HG03097 (cell line): ENCODE data around the gene OR10V1.

ENCODE experiments used
- ATAC-seq: cut with Tn5 transposase; IDR thresholded peaks from one replicate; pipeline ENCODE4 v1.9.1; 2021; ENCODE audit not compliant: unreplicated experiment, low FRiP score

OR10V1 gene

GRCh38 chr11:59713745-59714144 lies at the start of gene OR10V1:
TSS of gene OR10V1 (minus strand) at chr11:59713845. CDS start at chr11:59713845, 0 bp downstream.
- ATAC-seq = no peak

GRCh38 chr11:59761993-59762392 lies 48.3 kb upstream of the OR10V1 start:
- no peak for ATAC-seq

- no peak for ATAC-seq
These were observed 47.1 kb upstream of the OR10V1 start for GRCh38 chr11:59760771-59761170.

GRCh38 chr11:59759900-59760299 lies 46.3 kb upstream of the OR10V1 start:
- no peak for ATAC-seq

GRCh38 chr11:59758401-59759037 lies 44.9 kb upstream of the OR10V1 start:
- ATAC-seq = no peak

- ATAC-seq = no peak
These were observed 43.2 kb upstream of the OR10V1 start for GRCh38 chr11:59756845-59757244.

GRCh38 chr11:59756558-59756840 lies 42.9 kb upstream of the OR10V1 start:
- ATAC-seq = no peak

- no peak for ATAC-seq
These were observed 42.3 kb upstream of the OR10V1 start for GRCh38 chr11:59755701-59756557.

- peak; percentile 49 for ATAC-seq
These were observed 41.4 kb upstream of the OR10V1 start, which contains the start of gene STX3 for GRCh38 chr11:59754859-59755700. TSS of gene STX3 (plus strand) at chr11:59755376. CDS start at chr11:59755606, 230 bp downstream.

- ATAC-seq = no peak
These were observed 40.8 kb upstream of the OR10V1 start for GRCh38 chr11:59754494-59754858.

GRCh38 chr11:59753650-59754493 lies 40.2 kb upstream of the OR10V1 start:
- peak; percentile 69 for ATAC-seq

GRCh38 chr11:59746111-59746510 lies 32.5 kb upstream of the OR10V1 start:
- ATAC-seq = no peak

GRCh38 chr11:59730896-59731565 lies 17.4 kb upstream of the OR10V1 start:
- ATAC-seq = no peak

GRCh38 chr11:59729834-59730233 lies 16.2 kb upstream of the OR10V1 start:
- ATAC-seq = no peak

GRCh38 chr11:59728913-59729312 lies 15.3 kb upstream of the OR10V1 start:
- no peak for ATAC-seq

GRCh38 chr11:59728154-59728553 lies 14.5 kb upstream of the OR10V1 start:
- ATAC-seq = no peak

GRCh38 chr11:59727426-59727825 lies 13.8 kb upstream of the OR10V1 start:
- no peak for ATAC-seq

GRCh38 chr11:59724066-59724465 lies 10.4 kb upstream of the OR10V1 start:
- ATAC-seq = no peak

GRCh38 chr11:59719556-59719955 lies 5.9 kb upstream of the OR10V1 start:
- ATAC-seq = no peak

GRCh38 chr11:59716051-59716450 lies 2.4 kb upstream of the OR10V1 start:
- no peak for ATAC-seq
